HG02610 (cell line): ENCODE measurements around the gene ARHGEF25.
A peak's percentile ranks its signal among the peaks of the same experiment; 100 is the strongest.
"Not testable (repeated sequence)": the region's sequence is repeated elsewhere in the genome, so short reads cannot be mapped to it uniquely, and the experiment has no call there.

ENCODE experiments used
- ATAC-seq: cut with Tn5 transposase; IDR thresholded peaks from one replicate; pipeline ENCODE4 v1.9.1; 2021; ENCODE audit warnings: mild to moderate bottlenecking, moderate library complexity; ENCODE audit not compliant: unreplicated experiment

ARHGEF25 gene

GRCh38 chr12:57584690-57585089, 26.5 kb upstream of the ARHGEF25 start:
- no peak for ATAC-seq

- ATAC-seq, result no peak
Observed at GRCh38 chr12:57585156-57585555, 26.1 kb upstream of the ARHGEF25 start.

GRCh38 chr12:57586128-57586527, 25.1 kb upstream of the ARHGEF25 start:
- no peak for ATAC-seq

DNA sequence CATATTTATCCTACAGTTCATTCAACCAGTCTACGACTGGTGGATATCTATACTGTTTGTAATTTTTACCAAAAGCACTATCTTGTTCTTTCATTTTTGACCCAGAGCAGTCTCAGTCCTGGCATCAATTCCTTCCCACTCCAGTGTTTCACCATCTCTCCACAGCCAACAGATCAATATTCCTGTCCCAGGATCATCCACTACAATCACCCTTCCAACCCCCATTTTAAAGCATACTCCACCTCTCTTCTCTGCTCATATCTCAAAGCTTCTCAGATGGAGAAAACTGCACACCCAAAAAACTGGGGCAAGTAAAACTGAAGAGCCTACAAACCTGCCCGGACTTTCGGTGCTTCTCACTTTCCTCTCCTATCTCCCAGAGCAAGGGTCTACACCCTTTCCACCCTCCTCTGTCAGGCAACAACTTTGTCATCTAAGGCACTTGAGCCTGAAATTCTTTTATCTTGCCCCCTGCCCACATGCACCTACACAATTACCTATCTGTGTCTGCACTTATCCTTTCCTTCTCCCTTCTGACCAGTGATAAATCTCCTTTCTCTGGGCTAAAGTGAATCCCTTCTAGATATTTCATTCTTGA, 24.3 kb upstream of the ARHGEF25 start:
- ATAC-seq, result no peak

- ATAC-seq, result not testable (repeated sequence)
Observed at GRCh38 chr12:57588951-57589610, 22.2 kb upstream of the ARHGEF25 start.

DNA sequence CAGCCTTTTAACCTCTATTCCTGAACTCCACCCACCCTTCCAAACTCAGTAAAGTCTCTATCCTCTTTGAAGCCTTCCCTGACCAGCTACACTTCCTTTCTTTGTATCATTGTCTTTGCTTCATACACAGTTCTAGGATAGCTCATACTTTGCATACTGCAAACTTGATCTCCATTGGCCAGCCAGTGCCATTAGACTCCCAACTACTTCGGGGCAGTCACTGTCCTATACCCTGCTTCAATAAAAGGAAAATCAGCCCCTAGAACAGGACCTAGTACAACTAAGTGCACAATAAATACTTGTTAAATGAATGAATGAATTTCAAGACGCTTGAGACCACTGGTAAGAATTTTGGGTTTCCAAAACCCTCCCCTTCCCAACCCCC, 20.8 kb upstream of the ARHGEF25 start:
- ATAC-seq, result no peak

- peak; percentile 92 for ATAC-seq
Observed at GRCh38 chr12:57590864-57591781, 20.1 kb upstream of the ARHGEF25 start, which contains the start of gene PIP4K2C. PIP4K2C (plus strand) TSS chr12:57591192; CDS start chr12:57591290, 98 bp downstream.

DNA sequence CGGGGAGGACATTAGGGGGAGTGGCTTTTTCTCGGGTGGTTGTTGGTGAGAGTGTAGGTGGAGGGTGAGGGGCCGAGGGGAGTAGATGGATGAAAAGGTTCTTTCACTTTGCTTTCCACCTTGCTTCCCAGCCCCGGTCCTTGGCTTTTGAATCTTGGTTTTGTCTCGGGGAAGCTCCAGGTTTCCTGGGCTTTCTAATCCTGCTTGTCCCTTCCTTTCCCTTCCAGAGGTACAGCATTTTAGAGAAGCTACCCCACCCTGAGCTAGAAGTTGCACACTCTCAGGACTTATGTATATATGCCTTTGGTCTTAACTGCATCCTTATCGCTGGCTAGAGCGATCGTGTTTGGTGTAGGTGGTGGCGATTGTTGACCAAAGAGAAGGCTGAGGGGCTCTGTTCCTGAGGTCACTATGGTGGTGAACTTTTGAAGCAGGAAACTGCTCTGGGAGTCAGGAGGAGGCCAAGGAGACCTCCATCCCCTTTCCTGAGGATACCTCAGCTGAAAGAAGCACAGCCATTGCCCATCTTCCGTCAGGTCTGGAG, 19.4 kb upstream of the ARHGEF25 start:
- no peak for ATAC-seq

DNA sequence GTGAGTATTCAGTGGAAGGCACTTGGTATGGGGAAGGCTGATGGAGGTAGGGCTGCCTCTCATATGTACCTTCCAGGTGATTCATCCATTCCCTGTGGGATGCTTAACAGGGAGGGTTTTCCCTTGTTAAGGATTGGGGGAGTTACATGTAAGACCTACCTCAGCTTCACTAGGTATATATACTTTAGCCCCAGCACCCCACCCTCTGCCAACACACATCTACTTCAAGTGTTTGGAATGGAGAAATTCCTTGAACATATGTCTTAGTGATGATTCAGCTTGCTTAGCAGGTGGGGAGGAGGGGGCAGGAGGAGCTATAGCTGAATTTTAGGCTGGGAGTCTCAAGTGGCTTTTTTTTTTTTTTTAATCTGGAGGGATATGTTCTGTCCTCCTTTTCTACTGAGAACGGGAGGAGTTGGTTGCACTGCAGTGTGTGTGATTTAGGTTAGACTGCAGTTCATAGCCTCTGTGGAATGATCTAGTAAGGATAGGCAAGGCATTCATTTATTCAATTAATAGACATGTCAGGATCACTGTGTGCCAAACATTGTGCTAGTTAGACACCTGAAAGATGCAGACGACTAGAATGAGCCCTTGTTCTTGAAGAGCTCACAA, 18.6 kb upstream of the ARHGEF25 start:
- ATAC-seq, result no peak

- ATAC-seq, result no peak
Observed at GRCh38 chr12:57593187-57593586, 18.0 kb upstream of the ARHGEF25 start.

DNA sequence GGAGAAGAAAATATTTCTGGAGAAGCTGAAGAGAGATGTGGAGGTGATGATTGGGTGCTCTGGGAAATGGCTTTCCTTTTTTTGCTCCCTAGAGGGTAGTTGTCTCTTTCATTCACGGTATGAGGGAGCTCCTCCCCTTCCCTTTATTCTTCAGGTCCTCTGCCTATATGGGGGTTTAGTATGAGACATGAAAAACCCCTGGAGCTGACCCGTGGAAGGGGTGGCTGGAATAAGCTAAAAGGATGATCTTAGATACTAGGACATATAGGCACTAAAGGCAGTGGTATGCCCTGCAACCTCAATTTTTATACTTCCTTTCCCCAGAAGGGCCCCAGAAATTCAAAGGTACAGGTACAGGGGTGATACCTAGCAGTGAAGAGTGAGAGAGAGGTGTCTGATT, 10.8 kb upstream of the ARHGEF25 start:
- no peak for ATAC-seq

DNA sequence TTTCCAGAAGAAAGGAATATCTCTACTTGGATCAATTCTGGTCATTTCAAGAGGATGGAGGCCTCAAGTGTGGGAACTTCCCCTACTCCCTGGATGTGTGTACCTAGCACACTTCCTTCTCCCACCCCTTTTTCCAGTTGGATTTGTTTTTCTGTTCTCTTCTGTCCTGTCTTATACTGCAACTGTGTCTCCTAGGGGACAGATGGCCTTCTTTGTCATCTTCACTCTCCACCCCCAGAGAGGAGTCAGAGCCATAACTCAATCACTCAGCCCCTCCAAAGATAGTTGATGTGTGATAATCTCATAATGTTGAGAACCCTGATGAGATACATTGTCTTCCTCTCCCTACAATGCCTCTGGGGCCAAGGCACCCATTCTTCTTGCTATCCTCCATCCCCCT, 8.7 kb upstream of the ARHGEF25 start:
- no peak for ATAC-seq

DNA sequence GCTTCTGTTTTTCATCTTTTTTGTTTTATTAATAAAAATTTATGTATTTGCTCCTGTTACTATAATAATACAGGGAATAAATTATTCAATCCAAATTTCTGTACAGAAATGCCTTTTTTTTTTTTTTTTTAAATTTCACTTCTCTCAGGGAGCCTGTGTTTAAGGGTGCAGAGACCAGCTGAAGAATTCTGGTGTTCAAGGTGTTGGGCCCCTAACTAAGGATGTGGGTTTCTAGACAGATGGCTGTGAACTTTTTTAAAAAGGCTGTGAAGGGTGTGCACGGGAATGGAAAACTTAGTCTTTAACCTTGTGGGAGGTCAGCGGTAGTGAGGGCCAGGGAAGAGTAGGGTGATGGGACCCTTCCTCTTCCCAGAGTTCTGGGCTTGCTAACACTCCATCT, 7.9 kb upstream of the ARHGEF25 start:
- ATAC-seq, result no peak

GRCh38 chr12:57603815-57604453, 7.3 kb upstream of the ARHGEF25 start:
- no peak for ATAC-seq

- peak; percentile 66 for ATAC-seq
Observed at GRCh38 chr12:57604454-57604991, 6.7 kb upstream of the ARHGEF25 start, which contains the start of gene DTX3. DTX3 (plus strand) TSS chr12:57604824; CDS start chr12:57606518, 1,694 bp downstream.

- ATAC-seq, result peak; percentile 13
Observed at GRCh38 chr12:57604992-57605810, 6.0 kb upstream of the ARHGEF25 start.

DNA sequence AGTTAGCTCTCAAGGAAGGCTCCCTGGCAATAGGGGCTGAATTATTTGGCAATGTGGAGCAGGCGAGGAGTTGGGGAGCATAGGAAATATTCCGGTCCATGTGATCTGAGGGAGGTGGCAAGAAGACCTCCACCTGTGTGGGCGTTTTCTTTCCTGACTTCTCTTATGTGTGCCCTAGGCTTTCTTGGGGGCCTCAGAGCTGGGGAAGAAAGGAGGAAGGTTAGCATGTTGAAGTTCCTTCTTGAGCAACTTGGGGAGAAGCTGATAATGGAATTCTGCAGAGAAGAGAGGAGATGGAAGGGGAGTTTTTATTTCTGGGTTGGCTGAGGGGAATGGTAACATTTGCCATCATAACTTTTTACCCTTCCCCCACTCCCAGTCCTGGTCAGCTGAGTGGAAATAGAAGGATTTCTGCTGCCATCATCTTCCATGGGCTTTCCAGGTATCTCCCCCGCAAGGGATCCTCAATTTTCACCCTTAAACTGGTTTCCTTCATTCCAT, 5.4 kb upstream of the ARHGEF25 start:
- no peak for ATAC-seq

GRCh38 chr12:57606399-57606798, 4.8 kb upstream of the ARHGEF25 start:
- ATAC-seq, result no peak

DNA sequence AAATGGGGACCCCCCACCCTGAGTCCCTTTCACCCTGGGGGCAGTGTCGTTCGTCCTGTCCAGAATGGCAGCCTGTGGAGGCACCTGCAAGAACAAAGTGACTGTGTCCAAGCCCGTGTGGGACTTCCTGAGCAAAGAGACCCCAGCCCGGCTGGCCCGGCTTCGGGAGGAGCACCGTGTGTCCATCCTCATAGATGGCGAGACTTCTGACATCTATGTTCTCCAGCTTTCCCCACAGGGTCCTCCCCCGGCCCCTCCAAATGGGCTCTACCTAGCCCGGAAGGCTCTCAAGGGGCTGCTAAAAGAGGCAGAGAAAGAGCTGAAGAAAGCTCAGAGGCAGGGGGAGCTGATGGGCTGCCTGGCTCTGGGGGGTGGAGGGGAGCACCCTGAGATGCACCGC, 4.4 kb upstream of the ARHGEF25 start:
- no peak for ATAC-seq
